Hepatic stellate cell (primary cell): ENCODE data around the gene KMT2A.
A peak's percentile ranks its signal among the peaks of the same experiment; 100 is the strongest.
"Not testable (repeated sequence)": the region's sequence is repeated elsewhere in the genome, so short reads cannot be mapped to it uniquely, and the experiment has no call there.

Source experiments
- DNase-seq: peaks from one replicate; pipeline ENCODE4 v3.0.0; 2011; ENCODE audit warnings: low spot score

Gene KMT2A

DNA sequence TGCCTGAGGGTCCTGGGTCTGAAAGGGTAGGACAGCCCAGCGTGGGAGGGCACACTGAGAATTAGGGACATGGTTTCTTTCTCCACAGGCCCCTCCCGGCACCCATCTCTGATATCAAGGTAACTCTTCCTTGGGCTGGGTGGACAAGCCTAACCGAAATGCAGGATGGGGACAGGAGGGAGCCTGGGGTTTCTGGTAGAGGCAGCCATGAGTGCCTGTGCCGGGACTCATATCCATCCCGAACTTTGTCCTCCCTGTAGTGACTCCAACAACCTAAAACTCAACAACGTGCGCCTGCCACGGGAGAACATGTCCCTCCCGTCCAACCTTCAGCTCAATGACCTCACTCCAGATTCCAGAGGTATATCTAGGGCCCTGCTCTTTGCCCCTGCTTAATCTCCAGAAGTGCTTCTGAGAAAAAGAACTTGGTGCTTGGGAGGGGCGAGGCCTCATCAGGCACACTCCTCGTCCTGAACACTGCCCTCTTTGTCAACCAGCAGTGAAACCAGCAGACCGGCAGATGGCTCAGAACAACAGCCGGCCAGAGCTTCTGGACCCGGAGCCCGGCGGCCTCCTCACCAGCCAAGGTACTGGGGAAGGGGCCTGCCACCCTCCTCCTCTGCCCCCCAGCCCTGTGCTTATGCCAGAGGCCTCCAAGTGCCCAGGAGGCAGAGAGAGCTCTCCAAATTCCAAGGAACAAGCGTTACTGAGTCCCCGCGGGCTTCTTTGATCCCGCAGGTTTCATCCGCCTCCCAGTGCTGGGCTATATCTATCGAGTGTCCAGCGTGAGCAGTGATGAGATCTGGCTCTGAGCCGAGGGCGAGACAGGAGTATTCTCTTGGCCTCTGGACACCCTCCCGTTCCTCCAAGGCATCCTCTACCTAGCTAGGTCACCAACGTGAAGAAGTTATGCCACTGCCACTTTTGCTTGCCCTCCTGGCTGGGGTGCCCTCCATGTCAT, 97.8 kb downstream of the KMT2A start:
- DNase-seq = no peak

GRCh38 chr11:118535261-118535660, 99.0 kb downstream of the KMT2A start:
- no peak for DNase-seq

DNA sequence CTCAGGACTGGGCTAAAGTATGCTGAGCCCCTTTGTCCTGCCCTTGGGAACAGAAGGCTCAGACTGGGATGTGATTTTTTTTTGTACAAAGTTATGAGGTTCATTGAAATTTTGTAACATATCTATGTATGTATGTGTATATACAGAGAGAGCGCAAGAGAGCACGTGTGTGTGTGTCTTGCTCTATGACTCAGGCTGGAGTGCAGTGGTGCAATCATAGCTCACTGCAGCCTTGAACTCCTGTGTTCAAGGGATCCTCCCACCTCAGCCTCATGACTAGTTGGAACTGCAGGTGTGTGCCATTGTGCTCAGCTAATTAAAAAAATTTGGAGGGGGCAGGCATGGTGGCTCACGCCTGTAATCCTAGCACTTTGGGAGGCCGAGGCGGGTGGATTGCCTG, 100.4 kb downstream of the KMT2A start:
- no peak for DNase-seq

GRCh38 chr11:118537409-118537980, 101.2 kb downstream of the KMT2A start:
- no peak for DNase-seq

DNA sequence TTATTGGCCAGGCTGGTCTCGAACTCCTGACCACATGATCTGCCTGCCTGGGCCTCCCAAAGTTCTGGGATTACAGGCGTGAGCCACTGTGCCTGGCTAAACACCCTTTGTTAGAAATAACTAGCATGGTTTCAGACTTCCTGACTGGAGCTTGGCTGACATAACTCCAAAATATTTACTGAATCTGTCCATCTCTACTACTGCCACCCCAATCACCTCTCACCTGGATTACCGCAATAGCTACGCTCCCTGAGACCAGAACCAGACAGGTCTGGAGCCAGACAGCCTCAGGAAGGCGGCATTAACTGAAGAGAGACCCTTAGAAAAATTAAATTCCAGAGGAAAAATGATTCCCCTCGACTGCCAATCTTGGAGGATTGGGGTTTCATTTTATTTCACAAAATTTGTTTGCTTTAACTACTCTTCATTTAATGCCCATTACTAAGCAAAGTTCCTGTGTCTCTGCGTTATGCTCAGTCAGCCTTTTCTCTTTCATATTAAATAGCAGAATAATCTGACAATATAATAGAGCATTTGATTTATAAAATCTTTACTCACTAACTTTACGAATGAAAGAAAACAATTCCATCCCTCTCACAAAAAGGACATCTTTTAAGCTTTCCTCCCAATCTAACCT, 107.8 kb downstream of the KMT2A start:
- DNase-seq = no peak

- no peak for DNase-seq
These were observed 108.3 kb downstream of the KMT2A start for GRCh38 chr11:118544647-118545010.

DNA sequence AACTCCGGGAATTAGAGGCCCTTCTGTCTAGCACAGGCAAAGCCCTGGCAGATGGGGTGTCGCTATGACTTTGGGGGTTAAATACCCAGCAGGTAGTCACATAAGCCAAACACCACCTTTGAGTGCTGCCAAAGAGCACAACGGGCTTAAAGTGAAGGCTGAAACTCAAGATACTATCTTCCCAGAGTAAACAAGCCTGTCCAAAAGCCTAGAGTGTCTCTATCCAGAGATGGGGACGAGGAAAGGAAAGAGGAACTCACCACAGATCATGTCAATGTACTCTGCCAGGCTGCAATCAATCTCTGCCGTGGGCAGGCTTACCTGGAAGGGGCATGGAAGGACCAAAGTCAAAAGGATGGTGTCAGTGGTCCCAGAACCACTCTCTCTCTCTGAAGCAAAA, 109.2 kb downstream of the KMT2A start:
- DNase-seq = no peak

DNA sequence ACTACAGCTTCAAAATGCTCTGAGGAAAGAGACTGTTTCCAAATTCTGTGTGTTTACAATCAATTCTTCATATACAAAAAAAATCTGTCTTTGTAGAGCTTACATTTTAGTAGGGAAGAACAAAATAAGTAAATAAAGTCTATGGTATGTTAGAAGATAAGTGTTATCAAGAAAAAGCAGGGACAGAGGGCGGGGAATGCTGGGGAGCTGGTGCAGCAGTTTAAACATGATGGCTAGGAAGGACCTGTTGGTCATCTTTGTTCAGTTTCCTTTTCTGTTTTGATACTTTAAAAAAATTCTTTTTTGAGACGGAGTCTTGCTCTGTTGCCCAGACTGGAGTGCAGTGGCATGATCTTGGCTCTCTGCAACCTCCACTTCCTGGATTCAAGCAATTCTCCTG, 110.8 kb downstream of the KMT2A start:
- DNase-seq = no peak

GRCh38 chr11:118552341-118552740, 116.0 kb downstream of the KMT2A start:
- DNase-seq = no peak

DNA sequence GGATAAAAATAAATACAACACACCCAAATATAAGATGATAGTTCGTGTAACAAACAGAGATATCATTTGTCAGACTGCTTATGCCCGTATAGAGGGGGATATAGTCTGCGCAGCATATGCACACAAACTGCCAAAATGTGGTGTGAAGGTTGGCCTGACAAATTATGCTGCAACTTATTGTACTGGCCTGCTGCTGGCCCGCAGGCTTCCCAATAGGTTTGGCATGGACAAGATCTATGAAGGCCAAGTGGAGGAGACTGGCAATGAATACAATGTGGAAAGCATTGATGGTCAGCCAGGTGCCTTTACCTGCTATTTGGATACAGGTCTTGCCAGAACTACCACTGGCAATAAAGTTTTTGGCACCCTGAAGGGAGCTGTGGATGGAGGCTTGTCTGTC, 124.5 kb downstream of the KMT2A start:
- no peak for DNase-seq

GRCh38 chr11:118565051-118565450, 128.8 kb downstream of the KMT2A start:
- DNase-seq = peak; percentile 16

DNA sequence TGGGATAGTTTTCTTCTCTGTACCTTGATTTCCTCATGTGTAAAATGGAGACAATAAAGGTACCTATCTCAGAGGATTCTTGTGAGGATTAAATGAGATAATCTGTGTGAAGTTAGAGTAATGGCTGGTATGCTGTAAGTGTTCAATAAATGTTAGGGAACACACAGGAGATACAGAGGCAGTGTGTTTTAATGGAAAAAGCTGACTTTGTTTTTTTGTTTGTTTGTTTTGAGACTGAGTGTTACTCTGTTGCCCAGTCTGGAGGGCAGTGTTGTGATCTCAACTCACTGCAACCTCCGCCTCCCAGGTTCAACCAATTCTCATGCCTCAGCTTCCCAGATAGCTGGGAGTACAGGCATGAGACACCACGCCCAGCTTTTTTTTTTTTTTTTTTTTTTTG, 133.4 kb downstream of the KMT2A start:
- DNase-seq = no peak

DNA sequence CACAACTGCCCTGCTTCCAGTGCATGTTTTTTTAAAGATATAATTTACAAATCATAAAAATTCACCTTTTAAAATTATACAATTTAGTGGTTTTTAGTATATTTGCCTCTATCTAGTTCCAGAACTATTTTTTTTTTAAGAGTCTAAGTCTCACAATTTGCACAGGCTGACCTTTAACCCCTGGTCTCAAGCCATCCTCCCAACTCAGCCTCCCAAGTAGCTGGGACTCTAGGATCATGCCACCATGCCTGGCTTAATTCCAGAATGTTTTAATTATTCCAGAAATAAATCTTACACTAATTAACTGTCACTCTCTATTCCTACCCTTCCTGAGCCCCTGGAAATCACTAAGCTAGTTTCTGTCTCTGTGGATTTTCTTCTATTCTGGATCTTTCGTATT, 134.5 kb downstream of the KMT2A start:
- DNase-seq = no peak

GRCh38 chr11:118571701-118572060, 135.4 kb downstream of the KMT2A start:
- DNase-seq = not testable (repeated sequence)

DNA sequence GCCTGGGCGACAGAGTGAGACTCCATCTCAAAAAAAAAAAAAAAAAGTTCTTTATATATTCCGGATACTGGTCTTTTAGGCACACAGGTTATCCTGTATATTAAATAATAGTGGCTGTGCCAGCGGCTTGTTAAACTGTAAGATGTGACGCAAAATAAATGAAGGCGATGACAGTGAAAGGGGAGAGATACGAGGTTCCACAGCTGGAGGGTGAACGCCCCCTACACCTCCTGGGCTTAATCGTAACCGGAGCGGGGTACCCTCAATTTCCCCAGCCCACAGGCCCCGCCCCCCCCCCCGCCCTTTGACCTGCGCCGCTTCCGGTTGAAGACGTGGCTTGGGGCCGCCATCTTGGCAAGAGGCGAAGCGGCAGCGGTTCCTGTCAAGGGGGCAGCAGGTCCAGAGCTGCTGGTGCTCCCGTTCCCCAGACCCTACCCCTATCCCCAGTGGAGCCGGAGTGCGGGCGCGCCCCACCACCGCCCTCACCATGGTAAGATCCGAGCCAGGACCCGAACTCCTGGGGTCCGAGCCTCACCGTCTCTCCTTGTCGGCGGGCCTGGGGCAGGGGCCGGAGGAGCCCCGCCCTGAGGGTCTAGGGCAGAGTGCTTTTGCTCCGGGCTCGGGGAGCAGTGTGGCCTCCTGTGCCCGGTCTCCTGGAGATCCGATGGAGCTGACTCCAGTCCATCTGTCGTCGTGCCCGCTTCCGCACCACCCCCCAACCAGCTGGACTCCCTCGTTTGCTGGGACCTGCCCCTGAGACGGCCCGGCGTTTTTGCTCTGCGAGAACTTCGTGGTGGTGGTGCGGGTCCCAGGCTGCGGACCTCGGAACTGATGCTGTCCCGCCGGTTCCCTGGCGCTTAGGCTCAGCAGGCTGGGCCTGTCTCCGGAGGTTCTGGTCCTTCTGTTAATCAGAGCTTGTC, 136.0 kb downstream of the KMT2A start, which contains the start of gene ARCN1:
ARCN1 (plus strand) TSS at position 349 of the 920 bp plus-strand sequence; CDS start at position 488, 139 bp downstream.
- DNase-seq = peak; percentile 78

DNA sequence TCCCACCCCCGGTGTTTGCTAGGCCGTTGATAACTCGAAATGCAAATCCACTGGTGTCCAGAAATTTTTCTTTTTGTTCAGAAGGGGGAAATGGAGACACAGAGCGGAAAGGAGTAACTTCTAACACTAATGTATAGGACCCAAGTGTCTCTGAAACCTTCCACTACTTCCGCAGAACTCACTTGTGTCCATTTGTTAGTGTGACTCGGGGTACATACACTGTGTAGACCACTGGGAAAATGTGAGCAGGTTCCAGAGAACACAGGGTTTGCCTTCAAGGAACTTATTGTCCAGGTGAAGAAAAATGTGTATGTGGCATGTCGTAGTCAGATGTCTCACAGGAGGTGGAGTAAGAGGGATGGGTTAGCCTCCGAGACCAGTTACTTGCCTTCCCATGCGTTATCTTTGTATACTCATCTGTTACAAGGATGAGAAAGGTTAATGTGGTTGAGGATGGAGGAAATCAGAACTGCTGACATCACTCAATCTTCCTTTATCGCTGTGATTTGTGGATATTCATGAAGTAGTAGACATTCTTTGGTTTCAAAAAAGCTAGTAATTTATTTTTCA, 136.8 kb downstream of the KMT2A start:
- DNase-seq = peak; percentile 47

- no peak for DNase-seq
These were observed 138.3 kb downstream of the KMT2A start for GRCh38 chr11:118574636-118575035.
